ENCODE data around the gene EPB41L3. TPM values are rescaled to one million over a fixed set of nuclear protein-coding genes. Genes with fewer than 3 reads are reported as not detected.

Gene EPB41L3
- total RNA-seq, 1 experiment from 2014 or later, result 16.1 TPM

DNA sequence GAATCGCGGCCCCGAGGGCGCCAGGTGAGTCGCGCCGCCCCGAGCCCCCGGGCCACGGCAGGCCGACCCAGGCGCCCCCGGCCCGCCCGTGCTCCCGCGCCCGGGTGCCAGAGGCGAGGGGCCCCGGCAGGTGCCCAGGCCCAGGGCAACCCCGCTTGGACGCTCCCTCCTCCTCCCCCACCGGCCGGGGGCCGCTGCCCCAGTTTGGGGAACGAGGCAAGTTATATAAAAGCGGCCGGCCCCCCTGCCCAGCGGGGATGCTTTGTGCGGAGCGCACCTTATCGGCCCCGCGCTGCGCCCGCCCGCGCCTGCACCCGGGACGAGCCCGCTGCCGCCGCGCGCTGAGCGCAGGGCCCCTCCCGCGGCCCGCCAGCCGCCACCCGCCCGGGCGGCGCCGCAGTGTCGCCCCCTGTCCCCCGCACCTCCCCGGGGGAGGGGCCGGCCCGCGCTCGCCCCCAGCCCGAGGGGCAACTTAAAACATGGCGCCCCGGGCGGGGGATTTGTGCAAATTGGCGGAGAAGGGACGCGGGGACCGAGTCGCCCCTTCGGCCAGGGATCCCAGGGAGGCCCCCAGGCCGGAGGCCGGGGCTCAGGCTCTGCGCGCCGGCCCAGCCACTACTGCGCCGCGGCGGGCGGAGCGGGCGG lies 639 bp downstream of the EPB41L3 start:
- Histone ChIP-seq H3K14ac (ENCODE audit: insufficient read depth, low read length) (peak overlapping the region; percentile 72; the same call in 1 of the 2 replicates), H4K91ac (ENCODE audit: insufficient read length, low read depth, low read length) (no peak overlapping the region), H4K5ac (ENCODE audit: insufficient read length, low read depth, low read length) (no peak overlapping the region), H2BK5ac (ENCODE audit: insufficient read length, low read length) (no peak overlapping the region), H2BK15ac (ENCODE audit: low read depth, low read length) (no peak overlapping the region), H2BK12ac (ENCODE audit: insufficient read length, low read depth, low read length) (no peak overlapping the region), H2BK120ac (ENCODE audit: low read depth, low read length, poor library complexity, severe bottlenecking) (no peak overlapping the region), H3K18ac (ENCODE audit: insufficient read length, low read depth, low read length) (peak overlapping the region; percentile 62), H2AFZ (ENCODE audit: low read length) (no peak overlapping the region), H4K20me1 (ENCODE audit: control insufficient read depth, insufficient read depth, insufficient read length) (no peaks in the 10 kb centered on the region), H3K4me1 (ENCODE audit: insufficient read depth, low read length) (peaks cover 2% of the 10 kb centered on the region; the same call in 1 of the 2 replicates), H3K79me2 (ENCODE audit: insufficient read depth, low read length) (no peaks in the 10 kb centered on the region), H4K8ac (replicated peaks; ENCODE audit: insufficient read length, low read depth, low read length) (no peak overlapping the region), H3K9ac (ENCODE audit: extremely low read depth, insufficient read length, low read length) (peak overlapping the region; percentile 53), H3T11ph (ENCODE audit: low read length) (no peak overlapping the region), H2AK5ac (ENCODE audit: insufficient read length, low read length) (no peak overlapping the region), H3K79me1 (ENCODE audit: insufficient read depth, low read depth, low read length, poor library complexity, severe bottlenecking) (no peaks in the 10 kb centered on the region), H3K23me2 (ENCODE audit: insufficient read length, low read depth, low read length, poor library complexity, severe bottlenecking) (peaks cover 13% of the 10 kb centered on the region), H3K9me3 (ENCODE audit: control insufficient read depth, low read depth, low read length) (no peaks in the 10 kb centered on the region), H3K4ac (ENCODE audit: low read depth, low read length) (no peak overlapping the region), H3K56ac (ENCODE audit: insufficient read length, low read depth, low read length) (no peak overlapping the region), H3K23ac (ENCODE audit: insufficient read length, low read depth, low read length) (no peak overlapping the region), H3K27ac (ENCODE audit: insufficient read length, low read depth, low read length) (no peak overlapping the region), H2BK20ac (ENCODE audit: low read depth, low read length, poor library complexity, severe bottlenecking) (no peak overlapping the region), H3K27me3 (ENCODE audit: insufficient read depth, low read length) (no peaks in the 10 kb centered on the region), H3K4me2 (ENCODE audit: insufficient read depth, insufficient read length, low read length) (peak overlapping the region; percentile 59)
- DNase-seq, result peak; percentile 55
- H3K27me3 Mint-ChIP-seq (ENCODE audit: low read depth), result peaks cover 25% of the 10 kb centered on the region
- H3K9me3 Mint-ChIP-seq, result peaks cover 0 to 3% of the 10 kb centered on the region in 2 experiments; a peak in 1 of 5 replicates
- H3K36me3 Mint-ChIP-seq (ENCODE audit: insufficient read depth in 1 of 3, low read depth in 3 of 3), result no peaks in the 10 kb centered on the region
- H3K27ac Mint-ChIP-seq, result no peak overlapping the region
- no CpG with 5 or more reads among the region's 84 CpGs for WGBS (ENCODE audit: extremely low coverage, insufficient read length, low lambda C conversion rate)
- H3K4me3 Mint-ChIP-seq, result peak overlapping the region; percentile 75 to 86
- H3K4me1 Mint-ChIP-seq, result peaks cover 36 to 38% of the 10 kb centered on the region in 2 experiments
- TF ChIP-seq, protein P1, sequence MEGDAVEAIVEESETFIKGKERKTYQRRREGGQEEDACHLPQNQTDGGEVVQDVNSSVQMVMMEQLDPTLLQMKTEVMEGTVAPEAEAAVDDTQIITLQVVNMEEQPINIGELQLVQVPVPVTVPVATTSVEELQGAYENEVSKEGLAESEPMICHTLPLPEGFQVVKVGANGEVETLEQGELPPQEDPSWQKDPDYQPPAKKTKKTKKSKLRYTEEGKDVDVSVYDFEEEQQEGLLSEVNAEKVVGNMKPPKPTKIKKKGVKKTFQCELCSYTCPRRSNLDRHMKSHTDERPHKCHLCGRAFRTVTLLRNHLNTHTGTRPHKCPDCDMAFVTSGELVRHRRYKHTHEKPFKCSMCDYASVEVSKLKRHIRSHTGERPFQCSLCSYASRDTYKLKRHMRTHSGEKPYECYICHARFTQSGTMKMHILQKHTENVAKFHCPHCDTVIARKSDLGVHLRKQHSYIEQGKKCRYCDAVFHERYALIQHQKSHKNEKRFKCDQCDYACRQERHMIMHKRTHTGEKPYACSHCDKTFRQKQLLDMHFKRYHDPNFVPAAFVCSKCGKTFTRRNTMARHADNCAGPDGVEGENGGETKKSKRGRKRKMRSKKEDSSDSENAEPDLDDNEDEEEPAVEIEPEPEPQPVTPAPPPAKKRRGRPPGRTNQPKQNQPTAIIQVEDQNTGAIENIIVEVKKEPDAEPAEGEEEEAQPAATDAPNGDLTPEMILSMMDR (conservative IDR thresholded peaks at IDR 0.05), result no peak

Data from H9 (cell line).